Right cardiac atrium (tissue), 5 donors: ENCODE measurements around the gene TMEM138. TPM values are rescaled to one million over a fixed set of nuclear protein-coding genes. Genes with fewer than 3 reads are reported as not detected.

Source experiments
- ATAC-seq, 2 donors: fragments of 200-7000 bp; cut with Tn5 transposase; one replicate each; pipeline versions ENCODE4 v1.8.0 to v1.9.1; 2020; ENCODE audit warnings: moderate library complexity in 2 of 2, mild to moderate bottlenecking in 1 of 2
- DNase-seq, 3 donors: peaks; one replicate each; pipeline ENCODE4 v3.0.0-alpha.2; 2020
- H3K27ac ChIP-seq: one replicate; pipeline ENCODE4 v1.5.1; 2013; ENCODE audit warnings: mild to moderate bottlenecking, low read length, control low read depth, moderate library complexity
- H3K27me3 ChIP-seq: one replicate; pipeline ENCODE4 v1.6.1; 2013; ENCODE audit not compliant: control insufficient read depth, insufficient read depth
- H3K4me1 ChIP-seq: one replicate; pipeline ENCODE4 v1.6.1; 2013; ENCODE audit warnings: low read length; ENCODE audit not compliant: control insufficient read depth, insufficient read depth
- H3K4me3 ChIP-seq: one replicate; pipeline ENCODE4 v1.5.1; 2013; ENCODE audit warnings: low read length, control low read depth
- H3K9me3 ChIP-seq: one replicate; pipeline ENCODE4 v1.6.1; 2013; ENCODE audit warnings: low read length; ENCODE audit not compliant: control insufficient read depth
- WGBS: extraction: QIAGEN DNeasy Blood & Tissue Kit; methylation state at CpG from one replicate; pipeline ENCODE4 v1.1.7; 2013; 5-methylcytosine and 5-hydroxymethylcytosine counted together
- intact Hi-C, 4 donors: fragments of 100-400 bp; cut with DNase I; formaldehyde crosslinking; loops; one replicate each; pipeline versions ENCODE4 v1.11.0 to v1.14.0; 2022 to 2023
- polyA plus RNA-seq: library from polyadenylated mRNA; stranded (reverse); fragments of 200-250 nt; gene quantifications from one replicate; pipeline ENCODE4 v1.2.3, GENCODE V29; 2013
- total RNA-seq, 4 donors: library from RNA; stranded (reverse); fragmentation: NEBNext Ultra II Directional; extraction: Animal tissue kit (Norgen Biotek cat#: 25700); gene quantifications; one replicate each; pipeline ENCODE4 v1.2.1, GENCODE V29; 2021
- donor health status: healthy with polysubstance abuse.
- donor health status: DM: no; HTN: yes; CAD: no.
- donor health status: DM: no; HTN: no; CAD: no.
- donor health status: DM: no; HTN: yes; CAD: no; lungs with severe emphysema.
- donor health status: DM: yes; HTN: yes; CAD: no.

Gene TMEM138
- total and polyA plus RNA-seq, 5 donors, result 23.9 to 27.4 (median 26.9) TPM

DNA sequence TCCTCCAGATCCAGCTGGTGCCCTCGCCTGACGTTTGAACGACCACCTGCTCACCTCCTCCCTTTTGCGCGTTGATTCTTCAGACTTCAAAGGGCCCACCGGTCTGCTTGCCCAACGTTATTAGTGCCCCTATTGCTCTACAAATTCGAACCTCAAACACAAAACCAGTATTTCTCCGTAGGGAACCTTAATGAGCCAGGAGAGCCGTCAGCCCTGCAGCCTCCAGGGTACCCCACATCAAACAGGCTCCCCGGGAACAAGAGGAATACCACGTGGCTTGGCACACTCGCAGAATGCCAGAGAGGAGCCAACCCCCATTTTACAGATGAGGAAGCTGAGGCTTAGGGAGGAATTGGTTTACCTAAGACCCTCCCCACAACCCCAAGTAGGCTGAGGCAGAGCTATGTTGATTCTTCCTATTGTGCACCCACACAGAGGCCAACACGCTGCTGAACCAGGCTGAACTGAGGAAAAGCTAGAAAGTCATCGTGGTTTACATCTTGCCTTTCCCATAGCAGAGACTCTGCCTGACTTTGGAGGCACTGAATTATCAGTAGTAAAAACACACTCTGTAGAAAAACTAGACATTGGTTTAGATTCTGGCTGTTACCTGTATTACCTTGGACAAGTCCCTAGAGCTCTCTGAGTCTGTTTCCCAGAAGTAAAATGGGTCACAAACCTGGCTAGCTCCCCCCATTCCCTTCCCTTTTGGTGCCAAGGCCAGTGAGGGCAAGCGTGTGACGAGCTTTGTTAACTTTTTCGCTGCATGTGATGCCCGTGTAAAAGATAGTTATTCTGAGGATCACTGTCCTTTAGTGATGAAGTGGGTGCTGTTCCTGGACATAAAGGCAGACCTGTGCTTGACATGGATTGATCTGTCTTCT, 28.4 kb upstream of the TMEM138 start:
- intact Hi-C loops, result no loop called here

DNA sequence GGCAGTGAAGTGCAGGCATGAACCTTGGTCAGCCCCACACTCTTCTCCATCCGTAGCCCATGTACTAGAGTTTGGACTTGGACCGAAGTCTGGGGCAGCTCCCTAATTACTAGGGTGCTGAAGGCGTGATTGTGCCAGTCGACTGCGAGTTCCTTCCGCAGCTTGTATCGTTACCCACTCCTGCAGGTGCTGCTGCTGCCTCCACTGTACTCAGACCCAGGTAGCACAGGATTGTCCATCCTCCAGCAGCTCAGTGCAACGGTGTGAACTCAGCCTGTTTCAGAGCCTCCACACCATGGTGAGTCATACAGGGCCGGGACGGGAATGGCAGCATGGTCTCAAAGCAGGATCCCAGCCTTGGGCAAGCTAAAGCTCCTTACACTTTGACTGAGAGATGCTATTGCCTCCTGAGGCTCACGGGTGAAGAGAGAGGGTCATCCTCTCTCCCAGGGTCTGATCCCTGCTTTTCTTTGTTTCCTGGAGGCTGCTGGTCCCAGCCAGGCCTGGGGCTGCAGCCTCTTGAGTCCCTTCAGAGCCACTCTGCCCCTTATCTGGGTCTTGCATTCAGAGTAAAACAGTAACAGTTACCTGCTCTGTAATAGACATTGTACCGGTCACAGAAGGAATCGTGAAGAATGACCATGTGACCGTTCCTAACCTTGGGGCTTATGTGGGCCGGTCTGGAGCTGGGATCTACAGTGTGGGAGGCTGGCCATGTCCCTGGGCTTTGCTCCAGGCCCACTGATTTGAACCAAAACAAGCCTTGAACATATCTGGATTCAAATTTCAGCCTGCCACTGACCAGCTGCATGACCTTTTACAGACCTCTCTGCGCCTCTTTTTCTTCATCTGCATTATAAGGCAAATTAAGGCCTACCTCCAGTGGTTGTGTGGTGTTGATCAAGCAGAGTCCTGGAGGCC, 27.5 kb upstream of the TMEM138 start:
- Histone ChIP-seq H3K9me3 (no peaks in the 10 kb centered on the region), H3K27ac (no peak overlapping the region), H3K4me1 (peaks cover 4% of the 10 kb centered on the region), H3K27me3 (no peaks in the 10 kb centered on the region), H3K4me3 (no peak overlapping the region)
- no peak for DNase-seq
- no peak for ATAC-seq
- intact Hi-C loops, result loop anchor here in 2 of 4 donors (5.0 kb wide), 1 partner anchor 48 kb away; no protein-coding TSS in a partner anchor
- WGBS, result 83% methylated on average over 16 of the region's 16 CpGs

More for the DNA sequence above, 28.4 kb upstream of the TMEM138 start:
- Histone ChIP-seq H3K27ac (peak overlapping the region; percentile 95), H3K27me3 (no peaks in the 10 kb centered on the region), H3K9me3 (no peaks in the 10 kb centered on the region), H3K4me1 (peaks cover 4% of the 10 kb centered on the region), H3K4me3 (peak overlapping the region; percentile 97)
- no peak for ATAC-seq
- 31% methylated on average over 19 of the region's 19 CpGs for WGBS
- no peak for DNase-seq

DNA sequence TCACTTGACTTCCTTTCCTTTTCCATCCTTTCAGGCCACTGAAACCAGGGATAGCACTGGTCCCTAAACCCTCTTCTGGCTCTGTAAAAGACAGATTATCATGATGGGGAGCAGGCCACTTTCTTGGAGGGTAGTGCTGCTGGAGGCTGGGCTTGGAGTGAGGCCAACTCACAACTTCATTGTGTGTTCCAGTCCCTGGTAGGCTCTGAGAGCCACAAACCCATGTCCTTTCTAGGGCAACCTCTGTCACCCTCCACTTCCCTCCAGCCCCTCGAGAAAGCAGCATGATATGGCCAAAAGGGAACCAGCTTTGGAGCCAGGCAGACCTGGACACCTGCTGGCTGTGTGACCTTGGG, 26.8 kb upstream of the TMEM138 start:
- ATAC-seq (no peak), DNase-seq (no peak)
- intact Hi-C loops, result loop anchor here in 2 of 4 donors (5.0 kb wide), 1 partner anchor 47 kb away; no protein-coding TSS in a partner anchor
- H3K27ac ChIP-seq, result no peak overlapping the region
- H3K27me3 ChIP-seq, result no peaks in the 10 kb centered on the region
- 72% methylated on average over 1 of the region's 1 CpG for WGBS
- peaks cover 4% of the 10 kb centered on the region for H3K4me1 ChIP-seq
- no peaks in the 10 kb centered on the region for H3K9me3 ChIP-seq
- H3K4me3 ChIP-seq, result no peak overlapping the region

DNA sequence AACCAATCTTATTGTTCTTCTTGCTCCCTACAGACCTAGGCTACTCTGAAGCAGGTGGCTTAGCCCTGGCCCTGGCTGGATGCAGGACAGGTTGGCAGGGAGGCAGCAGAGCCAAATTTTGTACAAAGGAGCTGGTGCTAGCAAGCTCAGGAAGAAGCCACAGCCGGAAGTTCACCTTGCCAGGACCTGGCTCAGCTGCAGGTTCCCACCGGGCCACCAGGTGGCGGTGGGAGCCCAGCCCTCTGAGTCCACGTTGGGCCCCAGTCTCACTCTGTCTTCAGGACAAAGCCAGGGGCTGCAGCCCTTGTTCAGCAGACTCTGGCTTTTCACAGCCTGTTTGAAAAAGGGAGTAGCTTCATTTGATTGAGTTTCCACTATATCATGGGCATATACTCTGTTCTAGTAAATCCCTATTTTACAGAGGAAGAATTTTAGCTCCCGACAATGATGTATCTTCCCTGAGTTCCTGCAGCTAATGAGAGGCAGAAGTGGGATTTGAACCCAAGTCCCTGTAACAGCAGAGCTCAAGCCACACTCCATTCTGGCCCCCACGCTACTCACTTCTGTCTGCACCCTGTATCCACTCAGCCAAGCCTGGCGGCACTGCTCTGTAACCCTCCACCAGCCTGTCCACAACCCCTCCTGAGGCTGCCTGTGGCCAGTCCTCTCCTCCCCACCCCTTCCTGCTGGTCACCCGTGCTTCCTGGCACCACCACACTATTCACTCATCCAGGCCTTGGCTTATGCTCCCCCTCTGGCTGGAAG, 25.8 kb upstream of the TMEM138 start:
- intact Hi-C loops, result loop anchor here (2.0 to 5.0 kb wide), 2 partner anchors 46 to 48 kb away; no protein-coding TSS in a partner anchor
- Histone ChIP-seq H3K4me3 (no peak overlapping the region), H3K9me3 (no peaks in the 10 kb centered on the region), H3K4me1 (peaks cover 2% of the 10 kb centered on the region), H3K27ac (no peak overlapping the region), H3K27me3 (no peaks in the 10 kb centered on the region)
- DNase-seq, result peak; percentile 75 to 91 (median 90)
- WGBS, result 32% methylated on average over 8 of the region's 8 CpGs
- peak; percentile 46 to 63 for ATAC-seq

DNA sequence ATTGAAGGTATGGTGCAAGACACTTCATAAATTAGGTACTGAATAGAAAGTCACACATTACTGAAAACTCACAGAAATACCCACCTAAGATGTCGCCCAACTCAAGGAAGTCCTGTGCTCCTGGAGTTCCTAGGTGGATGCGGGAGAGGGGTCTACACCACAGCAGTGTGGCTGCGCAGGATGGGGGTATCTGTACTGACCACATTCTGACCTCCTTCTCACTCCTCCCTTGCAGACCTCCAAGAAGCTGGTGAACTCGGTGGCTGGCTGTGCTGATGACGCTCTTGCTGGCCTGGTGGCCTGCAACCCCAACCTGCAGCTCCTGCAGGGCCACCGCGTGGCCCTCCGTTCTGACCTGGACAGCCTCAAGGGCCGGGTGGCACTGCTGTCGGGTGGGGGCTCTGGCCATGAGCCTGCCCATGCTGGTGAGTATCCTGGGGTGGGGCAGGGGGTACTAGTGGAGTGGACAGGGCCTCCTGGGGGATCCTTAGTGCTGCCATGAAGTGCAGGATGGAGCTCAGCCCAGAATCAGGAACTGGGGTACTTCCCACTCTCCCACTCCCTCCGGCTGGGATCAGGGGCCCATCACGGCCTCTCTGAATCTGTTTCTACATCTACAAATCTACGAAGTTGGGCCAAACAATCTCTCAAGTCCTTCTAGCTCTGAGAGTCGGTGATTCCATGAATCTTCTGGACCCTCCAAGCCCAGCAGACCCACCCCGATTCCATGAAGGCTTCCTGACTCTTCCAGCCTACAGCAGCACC, 24.3 kb upstream of the TMEM138 start:
- Histone ChIP-seq H3K4me1 (no peaks in the 10 kb centered on the region), H3K9me3 (no peaks in the 10 kb centered on the region), H3K27me3 (no peaks in the 10 kb centered on the region), H3K4me3 (no peak overlapping the region), H3K27ac (no peak overlapping the region)
- no peak for DNase-seq
- no peak for ATAC-seq
- 93% methylated on average over 15 of the region's 15 CpGs for WGBS
- intact Hi-C loops, result loop anchor here (2.0 to 5.0 kb wide), 2 partner anchors 44 to 47 kb away; no protein-coding TSS in a partner anchor

GRCh38 chr11:61338783-61339489, 23.2 kb upstream of the TMEM138 start:
- intact Hi-C loops, result loop anchor here in 2 of 4 donors (5.0 kb wide), 1 partner anchor 43 kb away; no protein-coding TSS in a partner anchor
- Histone ChIP-seq H3K27me3 (no peaks in the 10 kb centered on the region), H3K9me3 (no peaks in the 10 kb centered on the region), H3K4me1 (no peaks in the 10 kb centered on the region), H3K27ac (no peak overlapping the region), H3K4me3 (no peak overlapping the region)
- ATAC-seq, result no peak
- 90% methylated on average over 26 of the region's 26 CpGs for WGBS
- no peak for DNase-seq

DNA sequence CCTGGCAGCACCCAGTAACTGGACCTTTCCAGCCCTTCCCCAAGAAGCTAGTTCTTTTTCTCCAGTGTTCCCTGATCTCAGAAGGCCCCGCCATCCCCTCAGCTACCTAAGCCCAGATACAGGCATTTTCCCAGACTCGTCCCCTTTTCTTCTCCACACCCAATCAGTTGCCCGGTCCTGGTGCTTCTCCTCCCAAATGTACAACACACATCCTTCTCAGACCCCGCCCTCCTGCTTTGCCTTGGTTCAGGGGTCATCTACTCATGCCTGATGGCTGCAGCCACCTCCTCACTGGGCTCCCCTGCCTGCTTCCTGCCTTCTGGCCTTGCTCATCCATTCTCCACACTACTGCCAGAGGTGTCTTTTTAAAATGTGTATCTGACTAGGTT, 22.7 kb upstream of the TMEM138 start:
- H3K27me3 ChIP-seq, result no peaks in the 10 kb centered on the region
- ATAC-seq (no peak), DNase-seq (no peak)
- WGBS, result 89% methylated on average over 4 of the region's 4 CpGs
- no peaks in the 10 kb centered on the region for H3K4me1 ChIP-seq
- H3K27ac ChIP-seq, result no peak overlapping the region
- H3K9me3 ChIP-seq, result no peaks in the 10 kb centered on the region
- H3K4me3 ChIP-seq, result no peak overlapping the region
- intact Hi-C loops, result loop anchor here in 2 of 4 donors (5.0 kb wide), 1 partner anchor 43 kb away; no protein-coding TSS in a partner anchor

GRCh38 chr11:61340979-61341378, 21.2 kb upstream of the TMEM138 start:
- no peaks in the 10 kb centered on the region for H3K9me3 ChIP-seq
- intact Hi-C loops, result no loop called here
- H3K4me3 ChIP-seq, result no peak overlapping the region
- H3K27me3 ChIP-seq, result no peaks in the 10 kb centered on the region
- H3K4me1 ChIP-seq, result no peaks in the 10 kb centered on the region
- H3K27ac ChIP-seq, result no peak overlapping the region
- WGBS, result 94% methylated on average over 2 of the region's 2 CpGs
- ATAC-seq, result no peak
- DNase-seq, result no peak

DNA sequence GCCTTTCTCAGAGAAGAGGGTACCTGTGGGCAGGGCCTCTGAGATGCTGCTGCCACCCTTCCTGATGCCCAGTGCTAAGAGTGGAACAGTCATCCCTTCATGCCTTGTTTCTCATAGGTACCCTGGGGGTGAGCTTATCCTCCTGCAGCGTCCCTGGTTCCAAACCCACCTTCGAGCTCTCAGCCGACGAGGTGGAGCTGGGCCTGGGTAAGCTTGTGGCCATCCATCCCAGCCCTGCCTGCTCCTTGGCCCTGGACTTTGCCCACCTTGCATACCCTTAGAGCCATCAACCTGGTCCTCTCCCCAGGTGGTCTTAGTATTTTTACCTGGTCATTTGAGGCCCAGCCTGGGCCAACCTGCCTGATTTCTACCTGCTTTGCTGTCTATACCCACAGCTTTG, 20.5 kb upstream of the TMEM138 start:
- Histone ChIP-seq H3K9me3 (no peaks in the 10 kb centered on the region), H3K4me3 (no peak overlapping the region), H3K27ac (no peak overlapping the region), H3K4me1 (no peaks in the 10 kb centered on the region), H3K27me3 (no peaks in the 10 kb centered on the region)
- WGBS, result 89% methylated on average over 4 of the region's 4 CpGs
- no peak for ATAC-seq
- intact Hi-C loops, result no loop called here
- DNase-seq, result no peak
